Neural progenitor cell (in vitro differentiated cells): Measurements from ENCODE around the gene CCNJ. TPM values are rescaled to one million over a fixed set of nuclear protein-coding genes. Genes with fewer than 3 reads are reported as not detected.

Experiments used
- DNase-seq: peaks from one replicate; pipeline ENCODE4 v3.0.0-alpha.2; 2016; ENCODE audit warnings: low spot score
- H2AFZ ChIP-seq: fragments of 200-600 bp; sonication (generic); replicated peaks from 2 replicates; pipeline ENCODE4 v1.6.1; 2016; ENCODE audit warnings: antibody characterized with exemption
- H3F3A ChIP-seq: fragments of 200-600 bp; sonication (generic); 2 replicates; pipeline ENCODE4 v1.6.1; 2016; ENCODE audit warnings: antibody characterized with exemption, low read depth
- H3K27ac ChIP-seq: fragments of 200-600 bp; sonication (generic); 2 replicates; pipeline ENCODE4 v1.5.1; 2016; ENCODE audit warnings: mild to moderate bottlenecking
- H3K27me3 ChIP-seq: fragments of 200-600 bp; sonication (generic); 2 replicates; pipeline ENCODE4 v1.6.1; 2016; ENCODE audit warnings: mild to moderate bottlenecking, moderate library complexity
- H3K36me3 ChIP-seq: fragments of 200-600 bp; sonication (generic); 2 replicates; pipeline ENCODE4 v1.5.1; 2016
- H3K4me1 ChIP-seq: fragments of 200-600 bp; sonication (generic); 2 replicates; pipeline ENCODE4 v1.6.1; 2016; ENCODE audit warnings: mixed run types
- H3K4me2 ChIP-seq: fragments of 200-600 bp; sonication (generic); 2 replicates; pipeline ENCODE4 v1.6.1; 2016
- H3K4me3 ChIP-seq: fragments of 200-600 bp; sonication (generic); 2 replicates; pipeline ENCODE4 v1.5.1; 2016
- H3K79me2 ChIP-seq: fragments of 200-600 bp; sonication (generic); 2 replicates; pipeline ENCODE4 v1.6.1; 2016; ENCODE audit warnings: low read depth
- H3K9ac ChIP-seq: fragments of 200-600 bp; sonication (generic); 2 replicates; pipeline ENCODE4 v1.6.1; 2016
- H3K9me3 ChIP-seq: fragments of 200-600 bp; sonication (generic); 2 replicates; pipeline ENCODE4 v1.5.1; 2016; ENCODE audit warnings: low read depth
- H4K20me1 ChIP-seq: fragments of 200-600 bp; sonication (generic); 2 replicates; pipeline ENCODE4 v1.6.1; 2016; ENCODE audit warnings: low read depth
- H3K27ac Mint-ChIP-seq: 3 replicates; pipeline ENCODE4 v1.8.0; 2021; ENCODE audit warnings: mixed read lengths
- H3K27me3 Mint-ChIP-seq: 2 replicates; pipeline ENCODE4 v1.8.0; 2022; ENCODE audit warnings: low read depth, mild to moderate bottlenecking, inconsistent platforms, moderate library complexity, mixed read lengths; ENCODE audit not compliant: insufficient read depth
- H3K36me3 Mint-ChIP-seq: 3 replicates; pipeline ENCODE4 v1.8.0; 2021; ENCODE audit warnings: mixed read lengths
- H3K4me1 Mint-ChIP-seq: 3 replicates; pipeline ENCODE4 v1.8.0; 2021; ENCODE audit warnings: mixed read lengths
- H3K4me3 Mint-ChIP-seq: 3 replicates; pipeline ENCODE4 v1.8.0; 2021; ENCODE audit warnings: mild to moderate bottlenecking, moderate library complexity, mixed read lengths
- H3K9me3 Mint-ChIP-seq: 3 replicates; pipeline ENCODE4 v1.8.0; 2020; ENCODE audit warnings: mixed read lengths
- CTCF ChIP-seq: fragments of 200-600 bp; sonication (generic); IDR thresholded peaks from 2 replicates; pipeline ENCODE4 v1.5.1; 2017; ENCODE audit warnings: antibody characterized with exemption, mild to moderate bottlenecking
- EZH2 ChIP-seq: fragments of 200-600 bp; sonication (generic); IDR thresholded peaks from 2 replicates; pipeline ENCODE4 v1.6.1; 2017; ENCODE audit warnings: antibody characterized with exemption, mild to moderate bottlenecking, moderate library complexity
- EZH2phosphoT487 ChIP-seq: fragments of 200-600 bp; sonication (generic); IDR thresholded peaks from 2 replicates; pipeline ENCODE4 v1.6.1; 2017; ENCODE audit warnings: antibody characterized with exemption
- total RNA-seq: library from RNA; depleted of rRNA; stranded (reverse); fragments of >200 nt; gene quantifications from 2 replicates; pipeline ENCODE4 v1.2.3, GENCODE V29; 2015; ENCODE audit warnings: low replicate concordance

CCNJ gene
- total RNA-seq, 1 donor from 2014 or later: 43.4 TPM

GRCh38 chr10:96043893-96044715 is 721 bp downstream of the CCNJ start:
- H3K36me3 ChIP-seq: no peaks in the 10 kb centered on the region
- peaks cover 32% of the 10 kb centered on the region for H3K4me1 Mint-ChIP-seq
- no peaks in the 10 kb centered on the region for H3K9me3 ChIP-seq
- peak overlapping the region; percentile 68 for H3K27ac ChIP-seq
- peaks cover 17% of the 10 kb centered on the region for H3F3A ChIP-seq
- peaks cover 19% of the 10 kb centered on the region for H3K4me1 ChIP-seq
- H3K4me2 ChIP-seq: peak overlapping the region; percentile 87
- no peaks in the 10 kb centered on the region for H3K9me3 Mint-ChIP-seq
- peaks cover 11% of the 10 kb centered on the region for H3K27me3 ChIP-seq
- TF ChIP-seq EZH2 (no peak), EZH2phosphoT487 (no peak), CTCF (no peak)
- peak; percentile 71 for DNase-seq
- peaks cover 19% of the 10 kb centered on the region for H3K36me3 Mint-ChIP-seq
- peaks cover 48% of the 10 kb centered on the region for H4K20me1 ChIP-seq
- H3K4me3 ChIP-seq: peak overlapping the region; percentile 89
- H3K27me3 Mint-ChIP-seq: peaks cover 3% of the 10 kb centered on the region
- peaks cover 57% of the 10 kb centered on the region for H3K79me2 ChIP-seq
- peak overlapping the region; percentile 95 for H3K4me3 Mint-ChIP-seq
- H2AFZ ChIP-seq: peak overlapping the region; percentile 63
- peak overlapping the region; percentile 90 for H3K9ac ChIP-seq
- H3K27ac Mint-ChIP-seq: peak overlapping the region; percentile 88

DNA sequence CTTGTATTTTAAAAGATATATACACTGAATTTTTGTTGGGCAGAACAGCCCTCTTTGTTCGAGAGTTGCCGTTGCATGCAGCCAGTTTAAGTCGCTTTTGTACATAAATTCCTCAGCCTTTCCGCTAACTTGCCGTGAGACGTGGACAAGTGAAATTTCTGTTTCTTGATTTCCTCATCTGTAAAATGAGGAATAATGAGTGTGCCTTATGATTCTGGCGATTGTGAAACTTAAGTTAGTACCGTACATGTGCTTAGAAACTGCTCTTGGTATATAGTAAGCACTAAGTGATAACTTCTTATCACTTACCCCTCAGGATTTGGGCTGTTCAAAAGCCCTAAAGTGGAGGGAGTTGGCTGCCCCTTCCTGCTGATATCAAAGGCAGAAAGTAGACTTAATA is 1.4 kb downstream of the CCNJ start:
- Histone ChIP-seq H3F3A (peaks cover 13% of the 10 kb centered on the region), H3K9me3 (no peaks in the 10 kb centered on the region), H3K4me2 (peak overlapping the region; percentile 87), H4K20me1 (peaks cover 54% of the 10 kb centered on the region), H3K4me1 (peaks cover 13% of the 10 kb centered on the region), H3K9ac (peak overlapping the region; percentile 90), H3K27ac (no peak overlapping the region), H3K79me2 (peaks cover 63% of the 10 kb centered on the region), H2AFZ (no peak overlapping the region), H3K4me3 (peak overlapping the region; percentile 89), H3K27me3 (peaks cover 11% of the 10 kb centered on the region), H3K36me3 (no peaks in the 10 kb centered on the region)
- H3K27me3 Mint-ChIP-seq: peaks cover 2% of the 10 kb centered on the region
- peaks cover 24% of the 10 kb centered on the region for H3K36me3 Mint-ChIP-seq
- TF ChIP-seq CTCF: no peak
- no peak for TF ChIP-seq EZH2
- TF ChIP-seq EZH2phosphoT487: no peak
- H3K4me3 Mint-ChIP-seq: peak overlapping the region; percentile 95
- H3K27ac Mint-ChIP-seq: peak overlapping the region; percentile 88
- H3K4me1 Mint-ChIP-seq: peaks cover 32% of the 10 kb centered on the region
- peak; percentile 31 for DNase-seq
- no peaks in the 10 kb centered on the region for H3K9me3 Mint-ChIP-seq

DNA sequence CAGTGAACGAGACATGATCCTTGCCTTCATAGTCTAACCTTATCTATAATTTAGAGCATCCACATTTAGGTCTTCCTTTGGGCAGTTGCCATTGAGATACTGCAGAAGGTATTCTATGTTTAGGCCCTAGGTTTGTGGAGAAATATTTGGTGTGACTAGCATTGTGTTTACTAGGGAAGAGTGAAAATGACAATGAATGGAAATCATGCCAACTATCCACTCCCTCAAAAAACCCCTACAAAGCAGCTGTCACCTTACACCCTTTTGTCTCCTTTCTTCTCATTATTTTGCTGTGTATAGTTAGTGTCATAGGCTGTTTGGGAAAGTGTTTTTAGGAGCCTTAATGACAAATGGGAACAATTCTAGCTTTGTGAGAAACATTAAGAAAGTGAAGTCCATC is 3.2 kb downstream of the CCNJ start:
- H3K4me2 ChIP-seq: peak overlapping the region; percentile 87
- peaks cover 12% of the 10 kb centered on the region for H3K4me1 ChIP-seq
- H3K27ac ChIP-seq: no peak overlapping the region
- H3F3A ChIP-seq: peaks cover 13% of the 10 kb centered on the region
- no peak overlapping the region for H3K4me3 ChIP-seq
- no peaks in the 10 kb centered on the region for H3K9me3 ChIP-seq
- TF ChIP-seq EZH2phosphoT487: no peak
- H3K9ac ChIP-seq: no peak overlapping the region
- H3K27me3 ChIP-seq: peaks cover 11% of the 10 kb centered on the region
- Mint-ChIP-seq H3K27me3 (no peaks in the 10 kb centered on the region), H3K4me3 (peak overlapping the region; percentile 21), H3K4me1 (peaks cover 32% of the 10 kb centered on the region), H3K9me3 (no peaks in the 10 kb centered on the region), H3K27ac (no peak overlapping the region), H3K36me3 (peaks cover 33% of the 10 kb centered on the region)
- peaks cover 73% of the 10 kb centered on the region for H4K20me1 ChIP-seq
- H3K79me2 ChIP-seq: peaks cover 81% of the 10 kb centered on the region
- no peak overlapping the region for H2AFZ ChIP-seq
- DNase-seq: no peak
- H3K36me3 ChIP-seq: no peaks in the 10 kb centered on the region
